COR-L47 (cell line): ENCODE results near the gene SLC34A3.

Experiments
- DNase-seq: peaks from one replicate; lab custom pipeline; 2025; lab: John Stamatoyannopoulos, UW

Gene SLC34A3

GRCh38 chr9:137275588-137276472 lies 45.1 kb downstream of the SLC34A3 start:
- no peak for DNase-seq

- DNase-seq = no peak
Measured at GRCh38 chr9:137276473-137277328, 46.0 kb downstream of the SLC34A3 start.

DNA sequence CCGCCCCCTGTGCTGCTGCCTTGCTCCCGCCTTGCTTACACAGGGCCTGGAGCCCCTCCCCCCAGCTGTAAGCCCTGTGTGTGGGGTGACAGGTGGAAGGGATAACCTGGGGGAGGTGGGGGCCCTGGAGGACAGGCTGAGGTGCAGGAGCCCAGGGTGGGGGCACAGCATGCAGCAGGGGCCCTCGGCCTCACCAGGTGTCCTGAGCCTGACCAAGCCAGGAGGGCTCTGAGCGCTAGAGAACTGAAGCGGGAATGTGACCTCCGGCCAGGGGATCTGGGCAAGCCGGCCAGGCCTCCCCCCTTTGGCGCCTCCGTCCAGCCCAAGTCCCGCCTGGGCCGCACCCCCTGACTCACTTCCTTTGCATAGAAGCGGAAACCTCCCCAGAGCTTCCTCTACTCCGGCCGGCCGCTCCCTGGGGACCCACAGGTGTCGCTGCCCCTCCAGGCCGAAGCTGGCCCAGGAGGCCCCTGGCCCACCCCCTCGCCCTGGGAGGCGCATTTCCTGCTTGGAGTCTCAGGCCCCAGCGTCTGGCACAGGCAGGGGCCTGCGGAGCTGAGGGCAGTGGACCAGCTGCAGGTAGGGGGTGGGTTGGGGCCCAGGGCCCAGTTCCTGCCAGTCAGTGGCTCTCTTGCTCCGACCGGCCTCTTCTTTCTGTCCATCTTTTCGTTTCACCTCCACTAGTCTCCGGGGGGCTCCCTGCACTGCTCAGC lies 46.8 kb downstream of the SLC34A3 start, which contains the start of gene TOR4A:
Gene TOR4A, plus strand, starts transcription at position 398 of the 713 bp plus-strand sequence. CDS start 964 bp downstream, outside the sequence.
- DNase-seq = no peak

DNA sequence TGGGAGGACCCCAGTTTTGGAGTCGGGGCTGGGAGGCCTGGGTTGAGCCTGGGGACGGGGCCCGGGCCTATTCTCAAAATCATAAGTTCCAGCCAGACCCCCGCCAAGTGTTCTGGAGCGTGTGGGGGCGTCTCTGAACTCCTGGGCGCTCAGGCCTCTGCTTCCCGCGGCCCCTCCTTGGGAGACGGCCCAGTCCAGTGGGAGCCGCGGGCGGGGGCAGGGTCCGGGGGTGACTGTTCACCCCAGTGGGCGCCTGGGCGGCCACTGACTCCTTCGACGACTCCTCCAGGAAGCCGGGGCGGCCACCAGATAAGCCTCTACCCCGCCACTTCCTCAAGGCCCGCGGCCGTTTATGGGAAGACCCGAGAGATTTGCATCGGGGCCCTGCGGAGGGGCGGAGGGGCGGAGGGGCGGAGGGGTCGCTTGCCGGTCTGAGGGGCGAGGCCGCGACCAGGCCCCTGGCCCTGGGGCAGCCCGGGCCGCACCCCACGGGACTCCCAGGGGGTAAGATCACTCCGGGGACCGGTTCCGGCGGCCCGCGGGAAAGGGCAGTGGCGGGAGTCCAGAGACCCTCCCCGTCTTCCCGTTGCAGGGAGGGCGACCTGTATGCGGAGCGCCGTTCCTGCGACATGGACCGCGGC lies 47.5 kb downstream of the SLC34A3 start:
- no peak for DNase-seq

GRCh38 chr9:137278721-137279711 lies 48.3 kb downstream of the SLC34A3 start:
- DNase-seq = no peak

DNA sequence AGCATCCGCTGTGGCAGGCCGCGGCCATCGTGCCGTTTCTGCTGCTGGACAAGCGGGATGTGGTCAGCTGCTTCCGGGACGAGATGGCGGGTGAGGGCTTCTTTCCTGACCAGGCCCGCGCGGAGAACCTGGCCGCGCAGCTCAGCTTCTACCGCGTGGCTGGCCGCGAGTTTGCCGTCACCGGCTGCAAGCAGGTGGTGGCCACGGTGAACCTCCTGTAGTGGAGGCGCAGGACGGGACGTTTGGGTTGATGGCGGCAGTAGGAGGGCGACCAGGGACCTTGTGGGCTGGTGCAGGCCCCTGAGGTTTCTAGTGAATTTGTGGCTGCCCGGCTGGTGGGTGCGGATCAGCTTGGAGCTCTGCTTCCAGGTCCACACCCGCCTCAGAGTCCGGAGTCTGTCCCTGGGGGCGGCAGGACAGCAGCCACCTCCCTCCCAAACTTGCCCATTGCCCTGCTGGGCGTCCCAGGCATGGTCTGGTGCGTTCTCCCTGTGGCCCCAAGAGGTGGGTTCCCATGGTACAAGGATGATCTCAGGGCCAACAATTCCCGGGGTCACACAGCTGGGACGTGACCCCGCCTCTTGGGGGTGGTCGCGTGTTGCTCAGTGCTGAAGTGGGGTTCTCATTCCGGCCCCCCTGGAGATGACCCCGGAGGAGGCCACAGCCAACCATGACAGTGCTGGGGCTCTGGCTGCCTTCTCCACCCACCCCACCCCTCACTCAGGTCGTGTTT lies 49.2 kb downstream of the SLC34A3 start:
- no peak for DNase-seq

- no peak for DNase-seq
Measured at GRCh38 chr9:137280474-137281344, 50.0 kb downstream of the SLC34A3 start.

GRCh38 chr9:137281345-137282116 lies 50.8 kb downstream of the SLC34A3 start:
- no peak for DNase-seq
